22Rv1 (cell line): ENCODE results near the gene CHL1.

Experiments
- CTCF ChIP-seq: fragments of 450-650 bp; IDR thresholded peaks from 2 replicates; pipeline ENCODE4 v1.5.1; 2017; ENCODE audit warnings: mild to moderate bottlenecking
- ZFX ChIP-seq: fragments of 450-650 bp; IDR thresholded peaks from 2 replicates; pipeline ENCODE4 v1.6.1; 2017; ENCODE audit warnings: antibody characterized with exemption, borderline replicate concordance

- TF ChIP-seq CTCF (no peak), ZFX (no peak)
Measured at GRCh38 chr3:374459-374858, 177.9 kb downstream of the CHL1 start.
